ENCODE data around the gene LOXHD1. TPM values are rescaled to one million over a fixed set of nuclear protein-coding genes. Genes with fewer than 3 reads are reported as not detected.

Gene LOXHD1
- total and polyA plus RNA-seq, 2 of the 4 experiments (the other 2 are of a cell fraction), result not detected

DNA sequence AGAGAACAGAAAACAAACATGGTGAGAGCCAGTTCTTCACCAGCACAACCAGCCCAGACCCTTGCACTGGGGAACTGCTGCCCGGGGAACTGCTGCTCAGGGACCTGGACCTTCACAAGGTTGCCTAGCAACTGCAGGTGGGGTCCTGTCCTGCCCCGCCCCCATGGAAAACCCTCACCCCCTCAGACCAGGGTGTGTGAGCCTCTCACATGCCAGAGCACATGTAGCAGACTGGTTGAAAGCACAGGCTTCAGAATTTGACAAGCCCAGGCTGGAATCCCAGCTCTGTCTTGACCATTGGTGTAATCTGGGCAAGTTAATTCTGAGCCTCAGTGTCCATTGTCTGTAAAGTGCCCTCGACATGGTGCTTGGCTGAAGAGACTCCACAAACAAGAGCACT lies 118.6 kb downstream of the LOXHD1 start:
- CTCF ChIA-PET, result no interaction called here
- no TSS peak for BruUV-seq (replicated peaks)
- WGBS, 2 experiments (ENCODE audit: extremely low coverage in 2 of 2, insufficient read length in 1 of 2), result no CpG with 5 or more reads among the region's 3 CpGs

More for the DNA sequence above, 118.6 kb downstream of the LOXHD1 start:
- no peak overlapping the region for H3K4me3 ChIP-seq (ENCODE audit: insufficient read depth, low read depth, low read length)
- no peak for ATAC-seq (ENCODE audit: low read depth)
- H4K5ac ChIP-seq (ENCODE audit: low read depth, low read length), result no peak overlapping the region
- no peaks in the 10 kb centered on the region for H3K36me3 ChIP-seq (ENCODE audit: control insufficient read depth, insufficient read depth, low read length)
- dilution Hi-C loops (cut with HindIII; ENCODE audit: low sequenced_read_pairs, unreplicated experiment) (no loop called here), intact Hi-C loops (cut with micrococcal nuclease) (no loop called here), in situ Hi-C loops (cut with MboI; ENCODE audit: low sequenced_read_pairs) (no loop called here)
- H2BK15ac ChIP-seq (ENCODE audit: low read depth, low read length), result no peak overlapping the region
- H3K56ac ChIP-seq (ENCODE audit: extremely low read depth, insufficient read depth, low read length), result no peak overlapping the region
- DNase-seq, result no peak
- H3K23ac ChIP-seq (ENCODE audit: low read depth, low read length), result no peak overlapping the region
- POLR2A ChIA-PET (ENCODE audit: unreplicated experiment), result no interaction called here
- H3K4me2 ChIP-seq (ENCODE audit: low read depth, low read length), result no peak overlapping the region
- H2BK20ac ChIP-seq (ENCODE audit: low read depth, low read length), result no peak overlapping the region
- H2AFZ ChIP-seq (replicated peaks; ENCODE audit: low read length, poor library complexity), result no peak overlapping the region
- no peak overlapping the region for H3K9ac ChIP-seq (ENCODE audit: low read depth, low read length)
- H2AK5ac ChIP-seq (ENCODE audit: low read depth, low read length), result no peak overlapping the region
- no peaks in the 10 kb centered on the region for H3K79me1 ChIP-seq (ENCODE audit: low read depth in 1 of 2, low read length in 2 of 2)
- H2BK5ac ChIP-seq (ENCODE audit: low read depth, low read length, poor library complexity, severe bottlenecking), result no peak overlapping the region
- no peak overlapping the region for H3K4ac ChIP-seq (ENCODE audit: low read depth, low read length)
- H4K91ac ChIP-seq (ENCODE audit: insufficient read depth, low read depth, low read length), result no peak overlapping the region
- H3K14ac ChIP-seq (replicated peaks; ENCODE audit: low read depth, low read length), result no peak overlapping the region
- H3K9me3 ChIP-seq (ENCODE audit: control insufficient read depth, insufficient read depth, low read length), result no peaks in the 10 kb centered on the region
- no peaks in the 10 kb centered on the region for H4K20me1 ChIP-seq (ENCODE audit: insufficient read depth, low read length)
- H2AK9ac ChIP-seq (replicated peaks; ENCODE audit: low read depth, low read length, poor library complexity), result no peak overlapping the region
- no peaks in the 10 kb centered on the region for H3K4me1 ChIP-seq (ENCODE audit: control insufficient read depth, insufficient read depth, low read length)
- no peak overlapping the region for H4K8ac ChIP-seq (ENCODE audit: low read depth in 2 of 2, low read length in 2 of 2)
- H3K18ac ChIP-seq (ENCODE audit: low read depth, low read length), result no peak overlapping the region
- no peaks in the 10 kb centered on the region for H3K9me1 ChIP-seq (ENCODE audit: insufficient read depth, low read length)
- H3K27ac ChIP-seq (ENCODE audit: insufficient read depth, low read length), result no peak overlapping the region
- no peak overlapping the region for H2BK120ac ChIP-seq (ENCODE audit: low read depth, low read length)
- no peak for TF ChIP-seq RAD21 (IDR thresholded peaks at IDR 0.05; ENCODE audit: low read length)
- no peaks in the 10 kb centered on the region for H3K27me3 ChIP-seq (ENCODE audit: control insufficient read depth, insufficient read depth, low read length)
